RWPE1 (cell line): ENCODE data around the gene COL4A6.

Experiments used
- CTCF ChIA-PET: fragments of 350-600 bp; sonication (Branson Sonifier 250); formaldehyde crosslinking; extraction: SDS; loops from one replicate; lab custom pipeline; 2021; lab: Yijun Ruan, JAX
- POLR2A ChIA-PET: fragments of 400-600 bp; formaldehyde crosslinking; extraction: SDS; loops from one replicate; lab custom pipeline; 2020; ENCODE audit warnings: antibody characterized with exemption; ENCODE audit not compliant: low non-redundant PET; lab: Yijun Ruan, JAX
- DNase-seq: peaks from one replicate; pipeline ENCODE4 v3.0.0; 2012; ENCODE audit warnings: low spot score
- H3K27ac ChIP-seq: fragments of 450-650 bp; 2 replicates; pipeline ENCODE4 v1.5.1; 2017
- TF ChIP-seq, protein P1 (sequence below): fragments of 450-650 bp; conservative IDR thresholded peaks from 2 replicates; pipeline ENCODE4 v1.5.1; 2017; ENCODE audit warnings: low read depth, mild to moderate bottlenecking

COL4A6 gene

DNA sequence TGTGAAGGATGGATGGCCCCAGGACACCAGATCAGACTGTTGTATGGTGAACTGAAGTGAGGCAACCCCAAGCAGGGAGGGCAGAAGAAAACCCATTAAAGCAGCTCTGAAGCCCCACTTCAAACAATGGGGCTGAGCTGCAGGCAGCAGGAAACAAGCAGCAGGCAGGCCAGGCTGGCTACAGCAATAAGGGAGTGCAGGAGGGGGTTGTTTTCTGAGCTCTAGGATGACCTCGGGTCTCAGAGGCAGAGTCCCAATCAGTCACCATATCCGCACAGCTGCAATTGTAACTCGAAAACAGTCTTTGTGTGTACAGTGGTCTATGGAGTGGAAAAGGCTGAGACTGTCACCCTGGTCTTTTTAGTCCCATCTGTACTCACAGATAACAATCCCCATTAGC, 90.4 kb downstream of the COL4A6 start:
- no peak overlapping the region for H3K27ac ChIP-seq
- TF ChIP-seq, protein P1, sequence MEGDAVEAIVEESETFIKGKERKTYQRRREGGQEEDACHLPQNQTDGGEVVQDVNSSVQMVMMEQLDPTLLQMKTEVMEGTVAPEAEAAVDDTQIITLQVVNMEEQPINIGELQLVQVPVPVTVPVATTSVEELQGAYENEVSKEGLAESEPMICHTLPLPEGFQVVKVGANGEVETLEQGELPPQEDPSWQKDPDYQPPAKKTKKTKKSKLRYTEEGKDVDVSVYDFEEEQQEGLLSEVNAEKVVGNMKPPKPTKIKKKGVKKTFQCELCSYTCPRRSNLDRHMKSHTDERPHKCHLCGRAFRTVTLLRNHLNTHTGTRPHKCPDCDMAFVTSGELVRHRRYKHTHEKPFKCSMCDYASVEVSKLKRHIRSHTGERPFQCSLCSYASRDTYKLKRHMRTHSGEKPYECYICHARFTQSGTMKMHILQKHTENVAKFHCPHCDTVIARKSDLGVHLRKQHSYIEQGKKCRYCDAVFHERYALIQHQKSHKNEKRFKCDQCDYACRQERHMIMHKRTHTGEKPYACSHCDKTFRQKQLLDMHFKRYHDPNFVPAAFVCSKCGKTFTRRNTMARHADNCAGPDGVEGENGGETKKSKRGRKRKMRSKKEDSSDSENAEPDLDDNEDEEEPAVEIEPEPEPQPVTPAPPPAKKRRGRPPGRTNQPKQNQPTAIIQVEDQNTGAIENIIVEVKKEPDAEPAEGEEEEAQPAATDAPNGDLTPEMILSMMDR: no peak
- CTCF ChIA-PET: no interaction called here
- DNase-seq: no peak
- POLR2A ChIA-PET: no interaction called here

GRCh38 chrX:108344216-108344615, 94.0 kb downstream of the COL4A6 start:
- no peak overlapping the region for H3K27ac ChIP-seq
- CTCF ChIA-PET: interaction anchor here (0.6 kb wide), 1 partner anchor 1709 kb away, joined by 4 read pairs; no protein-coding TSS in a partner anchor
- DNase-seq: no peak
- TF ChIP-seq, protein P1: no peak
- POLR2A ChIA-PET: no interaction called here

GRCh38 chrX:108341947-108342346, 96.3 kb downstream of the COL4A6 start:
- DNase-seq: no peak
- CTCF ChIA-PET: no interaction called here
- POLR2A ChIA-PET: no interaction called here
- H3K27ac ChIP-seq: no peak overlapping the region
- TF ChIP-seq, protein P1: no peak

- TF ChIP-seq, protein P1: no peak
- DNase-seq: no peak
- POLR2A ChIA-PET: no interaction called here
- H3K27ac ChIP-seq: no peak overlapping the region
- CTCF ChIA-PET: no interaction called here
These were observed 105.9 kb downstream of the COL4A6 start for GRCh38 chrX:108332281-108332680.

DNA sequence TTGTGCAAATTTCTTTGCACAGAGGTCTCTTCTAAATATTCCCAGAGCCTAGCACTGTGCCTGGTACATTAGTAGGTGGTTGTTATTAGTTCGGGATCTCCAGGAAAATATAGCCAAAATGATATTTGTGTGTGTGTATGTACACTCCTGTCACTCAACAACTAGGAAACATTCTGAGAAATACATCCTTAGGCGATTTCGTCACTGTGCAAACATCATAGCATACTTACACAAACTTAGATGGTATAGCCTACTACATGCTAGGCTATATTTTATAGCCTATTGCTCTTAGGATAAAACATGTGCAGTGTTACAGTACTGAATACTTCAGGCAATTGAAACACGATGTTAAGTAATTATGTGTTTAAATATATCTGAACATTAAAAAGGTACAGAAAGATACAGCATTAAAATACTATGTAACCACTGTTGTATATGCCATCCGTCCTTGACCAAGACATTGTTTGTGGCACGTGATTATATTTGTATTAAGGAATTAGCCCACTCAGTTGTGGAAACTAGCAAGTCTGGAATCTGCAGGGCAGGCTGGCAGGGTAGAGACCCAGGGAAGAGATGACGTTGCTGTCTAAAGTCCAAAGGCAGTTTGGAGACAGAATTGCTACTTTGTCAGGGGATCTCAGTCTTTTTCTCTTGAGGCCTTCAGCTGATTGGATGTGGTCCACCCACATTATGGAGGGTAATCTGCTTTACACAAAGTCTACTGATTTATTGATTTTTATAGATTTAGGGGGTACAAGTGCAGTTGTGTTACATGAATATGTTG, 106.9 kb downstream of the COL4A6 start:
- ChIA-PET POLR2A (no interaction called here), CTCF (no interaction called here)
- TF ChIP-seq, protein P1: no peak
- H3K27ac ChIP-seq: no peak overlapping the region
- DNase-seq: no peak

GRCh38 chrX:108323751-108324150, 114.5 kb downstream of the COL4A6 start:
- TF ChIP-seq, protein P1: no peak
- no peak for DNase-seq
- H3K27ac ChIP-seq: no peak overlapping the region
- POLR2A ChIA-PET: no interaction called here
- CTCF ChIA-PET: no interaction called here
